SKM-1 (cell line): ENCODE measurements around the gene ADRA1B.

Experiments used
- DNase-seq: peaks from one replicate; lab custom pipeline; 2025; ENCODE audit not compliant: unreplicated experiment; lab: John Stamatoyannopoulos, UW

Gene ADRA1B

GRCh38 chr5:159923008-159923407, 6.7 kb downstream of the ADRA1B start:
- no peak for DNase-seq

GRCh38 chr5:159928122-159928909, 12.0 kb downstream of the ADRA1B start:
- no peak for DNase-seq

- no peak for DNase-seq
These were observed 12.9 kb downstream of the ADRA1B start for GRCh38 chr5:159929176-159929575.

- no peak for DNase-seq
These were observed 17.5 kb downstream of the ADRA1B start for GRCh38 chr5:159933531-159934485.

GRCh38 chr5:159935946-159936345, 19.7 kb downstream of the ADRA1B start:
- no peak for DNase-seq

GRCh38 chr5:159936686-159937329, 20.5 kb downstream of the ADRA1B start:
- no peak for DNase-seq

GRCh38 chr5:159937580-159937979, 21.3 kb downstream of the ADRA1B start:
- DNase-seq: no peak

- no peak for DNase-seq
These were observed 27.0 kb downstream of the ADRA1B start for GRCh38 chr5:159943326-159943725.

- DNase-seq: no peak
These were observed 27.8 kb downstream of the ADRA1B start for GRCh38 chr5:159944056-159944600.

- DNase-seq: no peak
These were observed 29.1 kb downstream of the ADRA1B start for GRCh38 chr5:159945359-159945758.

GRCh38 chr5:159947708-159948358, 31.6 kb downstream of the ADRA1B start:
- DNase-seq: no peak

- DNase-seq: no peak
These were observed 35.1 kb downstream of the ADRA1B start for GRCh38 chr5:159951387-159951786.

GRCh38 chr5:159951834-159952233, 35.6 kb downstream of the ADRA1B start:
- DNase-seq: no peak

GRCh38 chr5:159953609-159954008, 37.3 kb downstream of the ADRA1B start:
- DNase-seq: no peak

- DNase-seq: no peak
These were observed 38.9 kb downstream of the ADRA1B start for GRCh38 chr5:159955056-159955624.

- DNase-seq: no peak
These were observed 39.8 kb downstream of the ADRA1B start for GRCh38 chr5:159956074-159956473.

- DNase-seq: no peak
These were observed 45.2 kb downstream of the ADRA1B start for GRCh38 chr5:159961176-159962160.

- DNase-seq: no peak
These were observed 45.9 kb downstream of the ADRA1B start for GRCh38 chr5:159962214-159962613.

- DNase-seq: no peak
These were observed 47.7 kb downstream of the ADRA1B start for GRCh38 chr5:159963935-159964334.
